ENCODE data around the gene SLC25A34.

- TF ChIP-seq, protein P1, sequence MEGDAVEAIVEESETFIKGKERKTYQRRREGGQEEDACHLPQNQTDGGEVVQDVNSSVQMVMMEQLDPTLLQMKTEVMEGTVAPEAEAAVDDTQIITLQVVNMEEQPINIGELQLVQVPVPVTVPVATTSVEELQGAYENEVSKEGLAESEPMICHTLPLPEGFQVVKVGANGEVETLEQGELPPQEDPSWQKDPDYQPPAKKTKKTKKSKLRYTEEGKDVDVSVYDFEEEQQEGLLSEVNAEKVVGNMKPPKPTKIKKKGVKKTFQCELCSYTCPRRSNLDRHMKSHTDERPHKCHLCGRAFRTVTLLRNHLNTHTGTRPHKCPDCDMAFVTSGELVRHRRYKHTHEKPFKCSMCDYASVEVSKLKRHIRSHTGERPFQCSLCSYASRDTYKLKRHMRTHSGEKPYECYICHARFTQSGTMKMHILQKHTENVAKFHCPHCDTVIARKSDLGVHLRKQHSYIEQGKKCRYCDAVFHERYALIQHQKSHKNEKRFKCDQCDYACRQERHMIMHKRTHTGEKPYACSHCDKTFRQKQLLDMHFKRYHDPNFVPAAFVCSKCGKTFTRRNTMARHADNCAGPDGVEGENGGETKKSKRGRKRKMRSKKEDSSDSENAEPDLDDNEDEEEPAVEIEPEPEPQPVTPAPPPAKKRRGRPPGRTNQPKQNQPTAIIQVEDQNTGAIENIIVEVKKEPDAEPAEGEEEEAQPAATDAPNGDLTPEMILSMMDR (IDR thresholded peaks at IDR 0.05; ENCODE audit: low read depth, low read length, poor library complexity, severe bottlenecking), result no peak
- no peak for TF ChIP-seq EZH2phosphoT487 (IDR thresholded peaks at IDR 0.05; ENCODE audit: borderline replicate concordance, low read length)
Measured at GRCh38 chr1:15736892-15737261, 819 bp downstream of the SLC25A34 start.

Data from DOHH2 (cell line).